Ovary (tissue), 9 donors: ENCODE data around the gene ST7. TPM values are rescaled to one million over a fixed set of nuclear protein-coding genes. Genes with fewer than 3 reads are reported as not detected.
"Not testable (repeated sequence)": the region's sequence is repeated elsewhere in the genome, so short reads cannot be mapped to it uniquely, and the experiment has no call there.

Experiments used
- DNase-seq, 5 donors: peaks; one replicate each; pipeline ENCODE4 v3.0.0-alpha.2; 2019 to 2020
- H3K27ac ChIP-seq, 2 donors: fragments of 200-600 bp; one replicate each; pipeline versions ENCODE4 v1.5.1 to v1.8.0; 2019 to 2022
- H3K27me3 ChIP-seq: fragments of 200-600 bp; one replicate; pipeline ENCODE4 v1.8.0; 2022
- H3K36me3 ChIP-seq: fragments of 200-600 bp; sonication (generic); one replicate; pipeline ENCODE4 v1.5.1; 2019
- H3K4me1 ChIP-seq: one replicate; pipeline ENCODE4 v1.8.1; 2013; ENCODE audit warnings: mild to moderate bottlenecking, moderate library complexity; ENCODE audit not compliant: insufficient read depth
- H3K4me3 ChIP-seq: fragments of 200-600 bp; sonication (generic); one replicate; pipeline ENCODE4 v1.5.1; 2017
- H3K9me3 ChIP-seq, 2 donors: fragments of 200-600 bp in 1 of 2; sonication (generic) in 1 of 2; one replicate each; pipeline versions ENCODE4 v1.5.1 to v1.8.1; 2013 to 2019; ENCODE audit warnings: mild to moderate bottlenecking in 1 of 2, moderate library complexity in 1 of 2
- CTCF ChIP-seq, 3 donors: fragments of 450-650 bp in 2 of 3; fragments of 200-600 bp in 1 of 3; IDR thresholded peaks; one replicate each; pipeline versions ENCODE4 v1.5.1 to v1.8.0; 2016 to 2022; ENCODE audit warnings: antibody characterized with exemption in 3 of 3, mild to moderate bottlenecking in 1 of 3
- EP300 ChIP-seq: sonication (generic); formaldehyde crosslinking; IDR thresholded peaks from one replicate; pipeline ENCODE4 v1.6.1; 2017; ENCODE audit warnings: antibody characterized with exemption
- POLR2A ChIP-seq: fragments of 450-650 bp; IDR thresholded peaks from one replicate; pipeline ENCODE4 v1.6.1; 2017; ENCODE audit warnings: antibody characterized with exemption, mild to moderate bottlenecking, moderate library complexity
- WGBS, 3 donors: extraction: QIAGEN DNeasy Blood & Tissue Kit in 1 of 3; methylation state at CpG; one replicate each; pipeline versions ENCODE4 v1.1.5 to v1.1.7; 2013 to 2017; 5-methylcytosine and 5-hydroxymethylcytosine counted together
- intact Hi-C, 4 donors: fragments of 100-400 bp; cut with DNase I; formaldehyde crosslinking; loops; one replicate each; pipeline versions ENCODE4 v1.11.0 to v1.15.1; 2022 to 2023
- polyA plus RNA-seq, 2 donors: library from polyadenylated mRNA; stranded (reverse); fragments of 200-250 nt in 1 of 2; fragments of 350-450 nt in 1 of 2; fragmentation: Illumina TruSeq in 1 of 2; extraction: RNeasy Lipid Tissue Mini Kit (QIAGEN cat#74804) in 1 of 2; gene quantifications; one replicate each; pipeline ENCODE4 v1.2.3, GENCODE V29; 2013 to 2014
- total RNA-seq, 7 donors: library from RNA; depleted of rRNA in 2 of 7; stranded (reverse); fragments of >200 nt in 2 of 7; fragmentation: NEBNext Ultra II Directional in 3 of 7; extraction: Animal tissue kit (Norgen Biotek cat#: 25700) in 3 of 7; gene quantifications; one replicate each; pipeline versions ENCODE4 v1.1.0 to v1.2.4, GENCODE V29; 2016 to 2023
- donor health status: DM: no; HTN: no; CAD: no; lungs with moderate emphysema.
- donor health status: DM: no; HTN: no; CAD: no.
- donor health status: Bipolar disorder and iron deficiency.
- donor health status: DM: yes; HTN: yes; CAD: no.
- donor health status: DM: no; HTN: no; CAD: no.
- donor health status: DM: yes; HTN: yes; CAD: no.

Gene ST7
- total and polyA plus RNA-seq, 9 donors = 14.1 to 37.7 (median 18.8) TPM

GRCh38 chr7:117117172-117117571, 163.9 kb downstream of the ST7 start:
- no peak for DNase-seq
- Histone ChIP-seq H3K27ac (no peak overlapping the region), H3K4me1 (peaks cover 2% of the 10 kb centered on the region), H3K27me3 (no peaks in the 10 kb centered on the region), H3K36me3 (no peaks in the 10 kb centered on the region), H3K4me3 (no peak overlapping the region), H3K9me3 (no peaks in the 10 kb centered on the region)
- WGBS, 3 donors = 98% methylated on average over 2 of the region's 2 CpGs
- intact Hi-C loops = loop anchor here in 2 of 4 donors (5.0 to 10.0 kb wide), 3 partner anchors 130 to 185 kb away; no protein-coding TSS in a partner anchor
- TF ChIP-seq EP300 = no peak
- no peak for TF ChIP-seq CTCF (IDR thresholded peaks at IDR 0.05)
- no peak for TF ChIP-seq POLR2A

GRCh38 chr7:117118579-117119180, 165.4 kb downstream of the ST7 start:
- Histone ChIP-seq H3K36me3 (no peaks in the 10 kb centered on the region), H3K27ac (no peak overlapping the region), H3K27me3 (no peaks in the 10 kb centered on the region), H3K4me1 (peaks cover 2% of the 10 kb centered on the region), H3K4me3 (no peak overlapping the region), H3K9me3 (no peaks in the 10 kb centered on the region)
- intact Hi-C loops = loop anchor here in 2 of 4 donors (5.0 to 10.0 kb wide), 3 partner anchors 131 to 186 kb away; no protein-coding TSS in a partner anchor
- no peak for DNase-seq
- TF ChIP-seq CTCF (IDR thresholded peaks at IDR 0.05) (no peak), POLR2A (no peak), EP300 (no peak)
- WGBS, 3 donors = 57 to 68% (median 59%) methylated on average over 4 of the region's 4 CpGs

GRCh38 chr7:117119192-117119924, 166.1 kb downstream of the ST7 start:
- TF ChIP-seq CTCF (IDR thresholded peaks at IDR 0.05) (peak; percentile 42 to 66 (median 61)), EP300 (no peak)
- Histone ChIP-seq H3K4me3 (no peak overlapping the region), H3K4me1 (no peaks in the 10 kb centered on the region), H3K36me3 (no peaks in the 10 kb centered on the region), H3K27me3 (no peaks in the 10 kb centered on the region), H3K27ac (no peak overlapping the region), H3K9me3 (no peaks in the 10 kb centered on the region)
- intact Hi-C loops = loop anchor here in 2 of 4 donors (5.0 to 10.0 kb wide), 3 partner anchors 132 to 187 kb away; no protein-coding TSS in a partner anchor
- WGBS, 3 donors = 14 to 19% (median 15%) methylated on average over 7 of the region's 7 CpGs
- peak; percentile 70 to 87 (median 82) for DNase-seq

- 94 to 98% (median 96%) methylated on average over 1 of the region's 1 CpG for WGBS, 3 donors
- intact Hi-C loops = loop anchor here in 2 of 4 donors (5.0 to 10.0 kb wide), 2 partner anchors 133 to 186 kb away; no protein-coding TSS in a partner anchor
Observed at GRCh38 chr7:117120321-117120720, 167.0 kb downstream of the ST7 start.

GRCh38 chr7:117122036-117122435, 168.7 kb downstream of the ST7 start:
- H3K27ac ChIP-seq, H3K36me3 ChIP-seq, H3K4me3 ChIP-seq, H3K4me1 ChIP-seq, H3K9me3 ChIP-seq, H3K27me3 ChIP-seq, DNase-seq: not testable (repeated sequence)
- 94 to 97% (median 95%) methylated on average over 1 of the region's 1 CpG for WGBS, 3 donors
- intact Hi-C loops = loop anchor here in 2 of 4 donors (5.0 to 10.0 kb wide), 2 partner anchors 135 to 187 kb away; no protein-coding TSS in a partner anchor

More at GRCh38 chr7:117120321-117120720, 167.0 kb downstream of the ST7 start:
- not testable (repeated sequence) for H3K36me3 ChIP-seq, DNase-seq, H3K4me1 ChIP-seq, H3K4me3 ChIP-seq, H3K9me3 ChIP-seq, H3K27ac ChIP-seq, H3K27me3 ChIP-seq
